Activated T-helper 2 cell treated with anti-CD3 and anti-CD28 coated beads, Interferon-gamma antibody, Interleukin-2, Interleukin-4, amounts not matched to agents 10 μg/mL and 5 μg/mL and 100 μg/mL, durations not matched to agents 14 hours and 24 hours and 36 hours (primary cell): Measurements from ENCODE around the gene IBA57. TPM values are rescaled to one million over a fixed set of nuclear protein-coding genes. Genes with fewer than 3 reads are reported as not detected.

Source experiments
- DNase-seq: peaks from one replicate; pipeline ENCODE4 v3.0.0; 2021; ENCODE audit warnings: low spot score
- H3K27ac Mint-ChIP-seq: one replicate; pipeline ENCODE4 v1.8.0; 2021; ENCODE audit warnings: mixed read lengths
- H3K27me3 Mint-ChIP-seq: one replicate; pipeline ENCODE4 v1.8.0; 2021; ENCODE audit warnings: low read depth, mixed read lengths
- H3K36me3 Mint-ChIP-seq: one replicate; pipeline ENCODE4 v1.8.0; 2021; ENCODE audit warnings: low read depth, mixed read lengths
- H3K4me1 Mint-ChIP-seq: one replicate; pipeline ENCODE4 v1.8.0; 2021; ENCODE audit warnings: low read depth, mixed read lengths
- H3K4me3 Mint-ChIP-seq: one replicate; pipeline ENCODE4 v1.8.0; 2021; ENCODE audit warnings: low read depth, mild to moderate bottlenecking, moderate library complexity, mixed read lengths
- H3K9me3 Mint-ChIP-seq: one replicate; pipeline ENCODE4 v1.8.0; 2021; ENCODE audit warnings: mixed read lengths
- intact Hi-C: fragments of 100-400 bp; cut with micrococcal nuclease; formaldehyde crosslinking; loops from one replicate; pipeline ENCODE4 v1.15.1; 2023
- total RNA-seq: library from RNA; stranded (reverse); gene quantifications from 2 replicates; pipeline ENCODE4 v1.2.3, GENCODE V29; 2022

The IBA57 gene
- total RNA-seq: 7.6 and 7.9 TPM in 2 replicates

DNA sequence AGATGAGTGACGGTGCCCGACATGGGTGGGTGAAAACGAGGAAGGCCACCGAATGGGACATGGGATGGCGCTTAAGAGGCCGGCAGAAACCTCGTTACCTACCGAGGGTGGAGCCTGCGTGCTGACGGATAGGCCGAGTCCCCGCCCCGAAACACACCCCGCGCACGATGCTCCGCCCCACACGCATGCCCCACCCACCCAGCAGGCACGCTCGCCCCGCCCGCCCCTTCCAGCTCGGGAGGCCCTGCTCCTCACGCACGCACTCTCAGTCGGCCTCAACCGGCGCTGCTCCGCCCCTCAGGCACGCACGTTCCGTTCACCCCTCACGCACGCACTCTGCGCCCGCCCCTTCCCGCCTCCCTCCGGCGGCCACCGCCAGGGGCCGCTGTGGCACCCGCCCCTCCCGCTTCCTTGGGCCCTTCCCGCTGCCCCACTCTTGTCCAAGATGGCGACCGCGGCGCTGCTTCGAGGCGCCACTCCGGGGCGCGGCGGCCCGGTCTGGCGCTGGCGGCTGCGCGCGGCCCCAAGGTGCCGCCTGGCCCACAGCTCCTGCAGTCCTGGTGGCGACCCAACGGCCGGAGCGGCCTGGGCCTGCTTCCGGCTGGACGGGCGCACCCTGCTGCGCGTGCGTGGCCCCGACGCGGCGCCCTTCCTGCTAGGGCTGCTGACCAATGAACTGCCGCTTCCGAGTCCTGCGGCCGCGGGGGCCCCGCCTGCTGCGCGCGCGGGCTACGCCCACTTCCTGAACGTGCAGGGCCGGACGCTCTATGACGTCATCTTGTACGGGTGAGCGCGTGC, at the start of gene IBA57:
TSS of gene IBA57 (plus strand) at position 433 of the 798 bp plus-strand sequence. CDS start at position 446, 13 bp downstream.
- peak; percentile 99 for DNase-seq
- no peaks in the 10 kb centered on the region for H3K9me3 Mint-ChIP-seq
- peaks cover 23% of the 10 kb centered on the region for H3K4me1 Mint-ChIP-seq
- H3K4me3 Mint-ChIP-seq: peak within 1 kb of the TSS; percentile 85
- H3K36me3 Mint-ChIP-seq: no peaks in the 10 kb centered on the region
- peak within 1 kb of the TSS; percentile 95 for H3K27ac Mint-ChIP-seq
- no peaks in the 10 kb centered on the region for H3K27me3 Mint-ChIP-seq
- intact Hi-C loops: loop anchor here (1.0 to 10.0 kb wide), 9 partner anchors 25 to 431 kb away; partner anchors contain the start of genes ARF1, C1orf35, GUK1 and JMJD4

DNA sequence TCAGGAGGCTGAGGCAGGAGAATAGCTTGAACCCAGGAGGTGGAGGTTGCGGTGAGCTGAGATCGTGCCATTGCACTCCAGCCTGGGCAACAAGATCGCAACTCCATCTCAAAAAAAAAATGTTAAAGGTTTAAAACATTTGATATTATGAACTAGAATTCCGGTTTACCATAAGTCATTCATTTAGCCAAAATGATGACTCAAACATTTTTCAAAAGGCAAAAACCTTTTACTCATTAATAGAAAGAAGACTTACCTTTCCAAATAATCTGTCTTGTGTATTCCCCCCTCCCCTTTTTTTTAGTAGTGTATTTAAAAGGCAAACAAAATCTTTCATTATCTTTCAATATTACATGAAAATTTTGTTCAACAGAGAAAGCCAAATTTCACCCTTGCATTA, 48.3 kb upstream of the IBA57 start:
- H3K27me3 Mint-ChIP-seq: no peaks in the 10 kb centered on the region
- H3K4me1 Mint-ChIP-seq: peaks cover 2% of the 10 kb centered on the region
- peaks cover 4% of the 10 kb centered on the region for H3K36me3 Mint-ChIP-seq
- no peak for DNase-seq
- H3K9me3 Mint-ChIP-seq: peaks cover 27% of the 10 kb centered on the region
- H3K27ac Mint-ChIP-seq: no peak overlapping the region
- no peak overlapping the region for H3K4me3 Mint-ChIP-seq
- intact Hi-C loops: no loop called here

DNA sequence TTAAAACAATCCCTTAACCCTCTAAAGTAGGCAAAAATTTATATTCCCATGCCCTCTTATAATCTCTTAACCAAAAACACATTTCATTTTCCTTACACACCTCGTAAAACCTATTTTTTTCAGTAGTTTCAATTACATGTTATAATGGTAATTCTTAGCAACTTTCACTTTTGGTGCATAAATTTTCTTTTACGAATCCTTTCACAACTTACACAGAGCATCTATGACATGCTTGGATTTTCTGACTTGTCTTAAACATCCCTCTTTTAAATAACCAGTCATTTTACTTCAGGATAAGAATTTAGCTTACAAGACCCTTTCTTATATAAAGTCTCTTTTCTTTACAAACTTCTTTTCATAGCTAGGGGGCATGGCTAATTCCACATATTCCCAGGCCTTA, 47.6 kb upstream of the IBA57 start:
- Mint-ChIP-seq H3K4me3 (no peak overlapping the region), H3K27me3 (no peaks in the 10 kb centered on the region), H3K4me1 (peaks cover 2% of the 10 kb centered on the region), H3K9me3 (peaks cover 27% of the 10 kb centered on the region), H3K36me3 (peaks cover 4% of the 10 kb centered on the region), H3K27ac (no peak overlapping the region)
- no peak for DNase-seq
- intact Hi-C loops: no loop called here

DNA sequence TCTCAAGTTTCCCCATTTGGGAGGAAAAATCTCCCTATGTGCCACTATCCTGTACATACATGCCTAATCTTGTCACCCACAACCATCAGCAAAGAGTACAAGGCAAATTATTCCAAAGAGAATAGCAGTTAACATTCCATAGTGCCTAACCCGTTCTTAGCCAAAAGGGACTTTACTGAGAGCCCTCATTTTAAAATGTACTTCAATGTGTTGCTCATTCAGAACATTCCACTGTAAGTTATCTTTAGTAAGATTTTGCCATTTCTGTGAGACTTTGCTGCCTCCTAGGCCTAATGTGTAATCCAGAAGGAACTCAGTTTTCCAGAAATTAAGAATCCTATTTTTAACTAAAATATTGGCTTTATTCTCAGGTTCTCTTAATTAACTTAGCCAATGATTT, 45.3 kb upstream of the IBA57 start:
- DNase-seq: no peak
- Mint-ChIP-seq H3K27ac (no peak overlapping the region), H3K36me3 (peaks cover 4% of the 10 kb centered on the region), H3K4me3 (no peak overlapping the region), H3K4me1 (peaks cover 5% of the 10 kb centered on the region), H3K9me3 (peaks cover 27% of the 10 kb centered on the region), H3K27me3 (peaks cover 1% of the 10 kb centered on the region)
- intact Hi-C loops: no loop called here

DNA sequence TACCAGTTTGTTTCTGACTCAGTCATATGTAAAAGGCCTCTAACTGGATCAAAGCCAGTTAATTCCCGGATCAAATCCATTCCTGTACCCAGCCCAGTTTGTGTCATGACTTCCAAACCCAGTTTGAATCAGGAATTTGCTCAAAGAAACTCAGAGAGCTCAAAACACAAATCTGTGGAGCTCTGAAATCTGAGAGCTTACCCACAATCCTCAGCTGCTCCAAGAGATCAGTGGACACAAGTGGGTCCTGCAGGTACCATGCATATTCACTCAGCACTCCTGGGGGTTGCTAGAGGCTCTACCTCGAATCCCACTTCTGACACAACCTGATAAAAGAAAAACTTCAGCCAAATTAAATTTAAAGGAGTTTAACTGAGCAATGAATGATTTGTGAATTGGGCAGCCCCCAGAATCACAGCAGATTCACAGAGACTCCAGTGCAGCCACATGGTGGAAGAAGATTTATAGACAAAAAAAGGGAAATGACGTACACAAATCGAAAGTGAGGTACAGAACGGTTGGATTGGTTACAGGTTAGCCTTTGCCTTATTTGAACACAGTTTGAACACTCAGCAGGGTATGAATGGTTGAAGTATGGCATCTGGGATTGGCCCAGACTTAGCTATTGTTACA, 44.6 kb upstream of the IBA57 start:
- peaks cover 4% of the 10 kb centered on the region for H3K36me3 Mint-ChIP-seq
- peaks cover 27% of the 10 kb centered on the region for H3K9me3 Mint-ChIP-seq
- no peak overlapping the region for H3K4me3 Mint-ChIP-seq
- H3K4me1 Mint-ChIP-seq: peaks cover 6% of the 10 kb centered on the region
- H3K27ac Mint-ChIP-seq: no peak overlapping the region
- DNase-seq: no peak
- peaks cover 1% of the 10 kb centered on the region for H3K27me3 Mint-ChIP-seq
- intact Hi-C loops: no loop called here

DNA sequence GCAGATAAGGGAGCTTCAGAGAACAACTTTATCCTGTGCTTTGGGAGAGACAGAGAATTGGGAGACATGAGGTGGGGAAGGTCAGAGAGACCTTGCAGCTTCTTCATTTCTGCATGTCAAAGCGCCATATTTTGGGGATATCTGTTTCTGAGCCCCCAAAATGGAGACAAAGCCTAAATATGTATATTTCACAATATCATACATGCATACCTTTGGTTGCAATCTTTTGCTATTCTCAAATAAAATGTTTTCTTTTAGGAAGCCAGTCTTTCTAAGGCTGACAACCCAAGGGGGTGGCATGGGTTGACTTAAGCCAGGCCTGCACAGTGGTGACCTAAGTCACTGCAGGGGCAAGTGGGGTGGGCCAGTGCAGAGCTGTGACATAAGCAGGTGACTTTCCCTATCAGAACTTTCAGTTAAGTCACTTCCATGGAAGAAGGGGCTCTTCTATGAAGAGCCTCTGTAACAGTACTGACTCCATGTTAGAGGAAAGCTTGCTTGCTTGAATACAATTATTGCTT, 42.6 kb upstream of the IBA57 start:
- Mint-ChIP-seq H3K9me3 (peaks cover 16% of the 10 kb centered on the region), H3K4me1 (peaks cover 6% of the 10 kb centered on the region), H3K4me3 (no peak overlapping the region), H3K27me3 (peaks cover 6% of the 10 kb centered on the region), H3K27ac (no peak overlapping the region), H3K36me3 (peaks cover 3% of the 10 kb centered on the region)
- intact Hi-C loops: no loop called here
- DNase-seq: no peak

DNA sequence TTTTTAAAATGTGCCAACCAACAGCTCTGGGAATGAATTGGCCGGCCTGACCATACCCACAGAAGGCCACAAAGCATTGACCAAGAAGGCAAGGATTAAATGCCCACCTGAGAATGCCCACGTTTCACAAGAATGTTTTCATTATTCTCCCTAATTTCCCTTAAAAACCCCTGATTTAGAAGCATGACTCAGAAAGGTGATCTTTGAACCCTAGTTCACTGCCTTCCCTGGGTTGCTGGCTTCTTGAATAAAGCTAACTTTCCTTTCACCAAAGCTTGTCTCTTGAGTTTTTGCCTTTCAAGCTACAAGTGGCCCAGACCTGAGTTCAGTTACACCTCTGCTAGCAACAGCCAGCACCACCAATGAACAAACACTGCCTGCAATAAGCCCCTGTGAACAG, 42.1 kb upstream of the IBA57 start:
- DNase-seq: no peak
- H3K9me3 Mint-ChIP-seq: peaks cover 13% of the 10 kb centered on the region
- no peaks in the 10 kb centered on the region for H3K36me3 Mint-ChIP-seq
- peaks cover 11% of the 10 kb centered on the region for H3K27me3 Mint-ChIP-seq
- H3K4me1 Mint-ChIP-seq: peaks cover 6% of the 10 kb centered on the region
- no peak overlapping the region for H3K27ac Mint-ChIP-seq
- H3K4me3 Mint-ChIP-seq: no peak overlapping the region
- intact Hi-C loops: no loop called here

DNA sequence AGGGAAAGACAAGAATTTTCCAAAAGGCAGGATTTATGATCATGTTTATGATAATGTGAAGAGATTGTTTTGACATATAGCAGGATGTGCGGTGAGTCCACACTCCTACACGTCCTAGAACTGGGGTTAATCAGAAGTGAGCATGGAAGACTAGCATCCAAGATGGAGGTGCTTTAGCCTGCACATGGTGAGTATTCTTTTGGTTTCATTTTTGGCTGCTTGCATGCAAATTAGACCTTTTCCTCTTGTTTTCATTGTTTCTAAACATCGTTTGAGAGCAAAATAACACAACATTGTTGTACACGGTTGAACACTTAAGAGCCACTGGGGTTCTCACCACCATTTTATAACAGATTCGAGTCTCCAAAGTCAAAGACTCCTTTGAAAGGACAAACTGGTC, 40.4 kb upstream of the IBA57 start:
- no peaks in the 10 kb centered on the region for H3K9me3 Mint-ChIP-seq
- H3K36me3 Mint-ChIP-seq: no peaks in the 10 kb centered on the region
- intact Hi-C loops: no loop called here
- peaks cover 6% of the 10 kb centered on the region for H3K4me1 Mint-ChIP-seq
- H3K27me3 Mint-ChIP-seq: peaks cover 11% of the 10 kb centered on the region
- H3K27ac Mint-ChIP-seq: no peak overlapping the region
- DNase-seq: no peak
- H3K4me3 Mint-ChIP-seq: no peak overlapping the region

DNA sequence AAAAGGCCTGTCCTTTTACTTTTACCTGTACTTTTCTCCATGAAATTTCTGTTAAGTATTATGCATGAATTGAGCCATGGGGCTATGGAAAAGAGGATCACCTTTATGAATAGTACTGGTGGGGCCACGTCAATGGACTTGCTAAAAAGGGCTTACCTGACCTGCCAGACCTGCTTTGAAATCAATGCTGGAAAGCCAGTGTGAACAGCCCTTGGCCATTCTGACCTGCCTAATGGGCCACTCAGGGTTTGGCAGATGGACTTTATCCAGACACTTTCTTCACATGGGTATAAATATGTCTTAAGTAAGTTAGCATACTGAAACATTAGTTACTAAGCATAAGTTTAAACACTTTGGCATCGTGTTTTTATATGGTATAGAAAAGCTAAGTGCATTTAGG, 33.8 kb upstream of the IBA57 start:
- H3K4me1 Mint-ChIP-seq: peaks cover 4% of the 10 kb centered on the region
- H3K36me3 Mint-ChIP-seq: no peaks in the 10 kb centered on the region
- no peak for DNase-seq
- H3K9me3 Mint-ChIP-seq: no peaks in the 10 kb centered on the region
- H3K4me3 Mint-ChIP-seq: no peak overlapping the region
- intact Hi-C loops: loop anchor here (2.0 kb wide), 2 partner anchors 133 to 383 kb away; no protein-coding TSS in a partner anchor
- H3K27ac Mint-ChIP-seq: no peak overlapping the region
- peaks cover 34% of the 10 kb centered on the region for H3K27me3 Mint-ChIP-seq

DNA sequence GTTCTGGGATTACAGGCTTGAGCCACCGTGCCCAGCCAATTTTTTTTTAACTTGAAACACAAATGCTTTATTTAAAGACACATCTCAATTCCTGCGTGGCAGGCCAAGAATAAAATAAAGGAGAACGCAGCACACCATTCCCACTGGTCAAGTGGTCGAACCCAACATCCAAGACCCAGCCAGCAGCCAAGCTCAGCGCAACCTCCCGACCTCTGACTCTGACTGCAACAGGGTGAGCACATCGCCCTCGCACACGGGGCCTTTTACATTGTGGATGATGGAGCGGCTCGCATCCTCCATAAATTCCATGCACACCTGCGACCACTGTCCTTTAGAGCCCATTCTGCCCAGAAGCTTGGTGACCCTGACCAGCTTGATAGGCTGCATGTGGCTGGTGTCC, 31.0 kb upstream of the IBA57 start:
- Mint-ChIP-seq H3K4me3 (no peak overlapping the region), H3K27me3 (peaks cover 33% of the 10 kb centered on the region), H3K27ac (no peak overlapping the region), H3K36me3 (no peaks in the 10 kb centered on the region), H3K9me3 (no peaks in the 10 kb centered on the region), H3K4me1 (peaks cover 8% of the 10 kb centered on the region)
- intact Hi-C loops: no loop called here
- DNase-seq: no peak

DNA sequence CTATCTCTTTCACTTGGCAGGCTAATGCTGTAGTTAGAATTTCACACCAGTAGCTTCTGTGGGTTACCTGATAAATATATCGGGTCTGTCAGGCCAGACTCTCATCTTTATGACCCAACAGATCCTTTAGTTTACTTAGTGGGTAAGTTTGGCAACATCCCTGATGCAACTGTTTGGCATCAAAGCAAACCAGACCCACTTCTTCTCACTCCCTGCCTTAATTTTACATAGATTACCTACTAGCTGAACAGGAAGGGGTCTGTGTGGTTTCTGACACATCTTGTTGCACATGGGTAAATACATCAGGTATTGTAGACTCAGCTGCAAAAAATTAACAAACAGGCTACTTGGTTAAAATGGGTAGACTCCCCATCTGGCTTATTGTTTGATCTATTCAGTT, 28.7 kb upstream of the IBA57 start:
- Mint-ChIP-seq H3K4me3 (no peak overlapping the region), H3K4me1 (peaks cover 4% of the 10 kb centered on the region), H3K36me3 (peaks cover 4% of the 10 kb centered on the region), H3K9me3 (no peaks in the 10 kb centered on the region), H3K27ac (no peak overlapping the region), H3K27me3 (peaks cover 33% of the 10 kb centered on the region)
- DNase-seq: no peak
- intact Hi-C loops: no loop called here

DNA sequence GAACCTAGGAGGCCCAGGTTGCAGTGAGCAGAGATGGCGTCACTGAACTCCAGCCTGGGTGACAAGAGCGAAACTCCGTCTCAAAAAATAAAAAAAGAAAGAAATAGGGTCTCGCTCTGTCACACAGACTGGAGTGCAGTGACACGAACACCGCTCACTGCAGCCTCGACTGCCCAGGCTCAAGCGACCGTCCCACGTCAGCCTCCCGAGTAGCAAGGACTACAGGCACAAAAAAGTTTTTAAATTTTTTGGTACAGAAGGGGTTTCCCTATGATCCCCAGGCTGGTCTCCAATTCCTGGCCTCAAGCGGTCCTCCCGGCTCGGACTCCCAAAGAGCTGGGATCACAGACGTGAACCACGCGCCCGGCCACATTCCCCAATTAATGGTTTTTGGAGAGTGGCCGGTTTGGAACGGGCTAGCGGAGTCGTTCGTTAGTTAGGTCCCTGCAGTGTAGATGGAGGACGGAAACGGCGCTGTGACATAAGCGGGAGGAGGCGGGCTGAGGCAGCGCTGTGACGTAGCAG, 26.1 kb upstream of the IBA57 start:
- no peak for DNase-seq
- Mint-ChIP-seq H3K4me1 (peaks cover 17% of the 10 kb centered on the region), H3K36me3 (peaks cover 26% of the 10 kb centered on the region), H3K9me3 (no peaks in the 10 kb centered on the region), H3K27ac (peak overlapping the region; percentile 96), H3K27me3 (peaks cover 27% of the 10 kb centered on the region), H3K4me3 (peak overlapping the region; percentile 96)
- intact Hi-C loops: loop anchor here (1.0 kb wide), 1 partner anchor 57 kb away; the partner anchor contains the start of gene ARF1
